Pons (tissue), 1 donor: ENCODE results near the gene ACE.

Source experiments
- DNase-seq: peaks from one replicate; pipeline ENCODE4 v3.0.0-alpha.2; 2016; ENCODE audit warnings: low spot score

ACE gene

DNA sequence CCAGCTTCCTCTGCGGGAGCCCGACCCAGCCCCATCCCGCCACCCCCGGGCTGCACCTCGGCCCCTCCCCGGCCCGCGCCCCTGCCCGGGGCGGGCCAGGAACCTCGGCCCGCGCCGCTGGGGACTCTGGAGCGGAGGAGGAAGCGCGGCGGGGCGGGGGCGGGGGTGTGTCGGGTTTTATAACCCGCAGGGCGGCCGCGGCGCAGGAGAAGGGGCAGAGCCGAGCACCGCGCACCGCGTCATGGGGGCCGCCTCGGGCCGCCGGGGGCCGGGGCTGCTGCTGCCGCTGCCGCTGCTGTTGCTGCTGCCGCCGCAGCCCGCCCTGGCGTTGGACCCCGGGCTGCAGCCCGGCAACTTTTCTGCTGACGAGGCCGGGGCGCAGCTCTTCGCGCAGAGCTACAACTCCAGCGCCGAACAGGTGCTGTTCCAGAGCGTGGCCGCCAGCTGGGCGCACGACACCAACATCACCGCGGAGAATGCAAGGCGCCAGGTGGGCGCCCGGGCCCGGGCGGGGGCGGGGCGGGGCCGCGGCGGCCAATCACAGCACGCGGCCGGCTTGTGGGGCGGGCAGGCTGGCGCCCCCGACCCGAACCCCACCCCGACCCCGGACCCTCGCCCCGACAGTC lies at the start of gene ACE:
Gene ACE, plus strand, starts transcription at position 208 of the 626 bp plus-strand sequence. Its CDS starts 34 bp downstream, at position 242.
- DNase-seq, result no peak

DNA sequence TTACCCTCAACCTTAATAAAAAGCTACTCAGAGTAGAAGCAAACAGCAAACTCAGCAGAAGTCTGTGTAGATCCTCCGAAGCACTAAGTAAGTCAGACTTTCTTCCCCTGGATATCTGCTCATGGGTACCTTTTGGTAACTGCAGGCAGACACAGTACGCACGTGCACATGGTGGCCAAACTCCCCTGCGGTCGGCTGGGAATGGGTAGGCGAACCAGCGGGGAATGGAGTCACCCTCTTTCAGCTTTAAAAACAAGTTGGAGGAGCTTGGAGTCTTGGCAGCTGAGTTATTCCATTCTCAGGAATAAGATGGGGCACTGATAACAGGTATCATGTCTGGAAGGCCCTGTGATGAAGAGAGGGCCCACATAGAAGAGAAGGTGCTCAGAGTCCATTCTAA lies 47.1 kb upstream of the ACE start:
- DNase-seq, result no peak

DNA sequence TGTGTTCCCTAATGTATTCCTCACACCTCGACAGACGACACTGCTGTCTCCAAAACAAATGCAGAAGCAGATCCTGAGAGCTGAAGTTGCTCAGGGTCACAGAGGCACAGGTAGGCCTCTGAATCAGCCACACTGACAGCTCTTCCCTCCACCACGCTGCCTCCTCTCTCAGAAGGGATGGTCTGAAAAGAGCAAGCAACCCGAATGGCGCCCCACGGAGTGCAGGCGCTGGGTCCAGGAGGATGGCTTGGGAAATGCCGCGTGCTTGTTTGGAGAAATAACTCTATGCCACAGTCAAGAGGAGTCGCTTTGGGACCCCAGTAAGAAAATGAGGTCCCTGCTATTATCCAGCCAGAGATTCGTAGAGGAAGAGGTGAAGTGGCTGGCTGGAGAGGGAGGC lies 46.6 kb upstream of the ACE start:
- DNase-seq, result no peak

GRCh38 chr17:63431618-63431938 lies 45.3 kb upstream of the ACE start:
- DNase-seq, result no peak

DNA sequence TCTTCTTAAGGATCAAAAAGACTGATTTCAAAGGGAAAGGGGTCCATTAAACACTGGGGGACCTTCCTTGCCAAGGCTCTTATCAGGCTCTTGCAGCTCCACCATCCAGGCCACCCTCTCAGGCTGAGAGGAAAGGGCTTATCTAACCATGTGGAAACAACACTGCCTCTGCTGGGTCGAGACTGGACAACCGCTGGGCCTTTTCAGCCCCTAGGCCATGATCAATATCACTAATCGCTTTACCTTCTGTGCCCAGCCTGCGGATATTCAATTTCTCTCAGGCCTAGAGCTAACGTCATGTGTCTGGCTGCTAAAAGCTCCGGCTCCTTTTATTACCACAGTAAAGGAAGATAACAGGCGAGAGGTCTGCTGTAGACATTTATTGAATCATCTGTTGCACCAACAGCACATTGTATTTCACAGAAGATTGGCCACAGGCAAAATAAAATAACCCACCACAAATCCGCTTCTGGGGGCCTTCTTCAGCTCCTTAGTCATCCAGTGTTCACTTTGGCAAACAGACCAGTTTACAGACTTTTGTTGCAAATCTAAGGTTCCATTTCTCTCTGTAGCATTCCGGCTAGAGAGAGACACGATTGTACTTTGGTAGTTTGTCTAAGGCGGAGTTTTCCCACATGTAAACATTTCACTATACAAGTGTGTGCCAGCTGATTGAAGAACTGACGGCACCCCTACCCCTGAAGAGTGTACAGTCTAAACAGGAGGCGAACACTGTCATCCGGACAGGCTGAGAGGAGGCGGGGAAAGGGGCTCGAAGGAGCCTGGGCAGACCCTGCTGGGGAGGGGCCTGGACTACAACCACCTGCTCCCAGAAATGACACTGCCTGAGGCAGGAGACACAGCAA lies 44.7 kb upstream of the ACE start:
- DNase-seq, result no peak

DNA sequence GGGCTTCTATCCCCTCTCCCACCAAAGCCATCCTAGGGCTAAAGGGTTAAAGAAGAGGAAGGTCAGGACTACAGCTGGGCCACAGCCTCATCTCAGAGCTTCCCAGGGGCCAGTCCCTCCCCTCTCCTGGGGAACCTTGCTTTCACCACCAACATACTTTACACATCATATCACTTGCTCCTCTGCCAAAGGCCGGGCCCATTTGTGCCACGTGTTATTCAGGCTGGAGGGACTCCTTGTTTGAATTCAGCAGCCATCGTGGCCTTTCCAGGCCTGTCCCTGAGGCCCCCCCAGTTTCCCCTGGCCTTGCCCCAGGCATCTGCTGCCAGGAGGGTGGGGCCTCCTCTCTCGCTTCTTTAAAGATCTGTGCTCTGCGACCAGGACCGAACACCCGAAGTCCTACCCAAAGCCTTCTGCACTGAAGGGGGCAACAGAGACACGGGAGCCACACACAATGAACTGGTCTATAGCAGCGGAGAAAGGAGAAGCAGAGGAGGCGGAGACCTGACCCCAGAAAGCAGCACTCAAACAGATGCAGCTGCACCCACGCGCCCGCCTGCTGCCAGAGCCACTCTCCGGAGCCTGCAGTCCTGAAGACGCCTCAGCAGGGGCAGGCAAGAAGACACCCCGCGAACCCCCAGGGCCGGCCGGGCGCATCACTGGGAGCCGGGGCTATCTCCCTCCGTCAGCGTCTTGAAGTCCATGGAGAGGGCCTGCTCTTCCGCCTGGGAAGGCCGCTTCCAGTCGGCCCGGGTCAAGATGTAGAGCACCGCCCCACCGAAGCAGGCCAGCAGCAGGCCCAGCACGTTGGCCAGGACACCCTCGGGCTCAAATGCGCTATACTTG lies 42.9 kb upstream of the ACE start:
- no peak for DNase-seq

GRCh38 chr17:63434951-63435571 lies 41.8 kb upstream of the ACE start:
- DNase-seq, result peak; percentile 79

- DNase-seq, result no peak
Observed at GRCh38 chr17:63435681-63436522, 41.0 kb upstream of the ACE start.

- no peak for DNase-seq
Observed at GRCh38 chr17:63436523-63437110, 40.2 kb upstream of the ACE start.

DNA sequence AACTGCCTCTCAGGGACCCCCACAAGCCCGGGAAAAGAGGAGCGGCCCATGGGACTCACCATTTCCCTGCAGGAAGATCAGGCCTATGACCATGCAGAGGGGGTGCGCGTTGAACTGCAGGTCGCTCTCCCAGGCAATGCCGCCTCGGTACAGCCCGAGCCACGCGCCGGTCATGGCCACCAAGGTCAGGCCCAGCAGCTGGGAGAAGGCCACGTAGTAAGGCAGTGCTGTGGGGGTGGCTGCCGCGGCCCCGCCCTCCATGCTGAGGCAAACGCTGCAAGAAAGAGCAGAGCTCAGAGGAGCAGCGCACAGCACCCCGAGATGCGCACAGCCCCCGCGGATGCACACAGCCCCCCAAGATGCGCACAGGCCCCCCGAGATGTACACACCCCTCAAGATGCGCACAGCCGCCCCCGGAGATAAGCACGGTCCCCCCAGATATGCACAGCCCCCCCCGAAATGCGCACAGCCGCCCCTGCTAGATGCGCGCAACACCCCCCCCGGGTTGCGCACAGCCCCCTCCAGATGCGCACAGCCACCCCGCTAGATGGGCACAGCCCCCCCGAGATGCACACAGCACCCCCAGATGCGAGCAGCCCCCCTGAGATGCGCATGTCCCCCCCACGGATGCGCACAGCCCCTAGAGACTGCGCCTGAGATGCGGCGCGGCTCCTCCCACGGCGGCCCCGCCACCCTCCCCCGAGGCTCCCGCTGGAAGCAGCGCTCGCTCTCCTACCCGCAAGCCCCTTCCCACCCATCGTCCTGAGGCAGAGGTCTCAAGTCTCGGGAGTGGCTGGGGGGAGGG lies 39.4 kb upstream of the ACE start:
- DNase-seq, result no peak

DNA sequence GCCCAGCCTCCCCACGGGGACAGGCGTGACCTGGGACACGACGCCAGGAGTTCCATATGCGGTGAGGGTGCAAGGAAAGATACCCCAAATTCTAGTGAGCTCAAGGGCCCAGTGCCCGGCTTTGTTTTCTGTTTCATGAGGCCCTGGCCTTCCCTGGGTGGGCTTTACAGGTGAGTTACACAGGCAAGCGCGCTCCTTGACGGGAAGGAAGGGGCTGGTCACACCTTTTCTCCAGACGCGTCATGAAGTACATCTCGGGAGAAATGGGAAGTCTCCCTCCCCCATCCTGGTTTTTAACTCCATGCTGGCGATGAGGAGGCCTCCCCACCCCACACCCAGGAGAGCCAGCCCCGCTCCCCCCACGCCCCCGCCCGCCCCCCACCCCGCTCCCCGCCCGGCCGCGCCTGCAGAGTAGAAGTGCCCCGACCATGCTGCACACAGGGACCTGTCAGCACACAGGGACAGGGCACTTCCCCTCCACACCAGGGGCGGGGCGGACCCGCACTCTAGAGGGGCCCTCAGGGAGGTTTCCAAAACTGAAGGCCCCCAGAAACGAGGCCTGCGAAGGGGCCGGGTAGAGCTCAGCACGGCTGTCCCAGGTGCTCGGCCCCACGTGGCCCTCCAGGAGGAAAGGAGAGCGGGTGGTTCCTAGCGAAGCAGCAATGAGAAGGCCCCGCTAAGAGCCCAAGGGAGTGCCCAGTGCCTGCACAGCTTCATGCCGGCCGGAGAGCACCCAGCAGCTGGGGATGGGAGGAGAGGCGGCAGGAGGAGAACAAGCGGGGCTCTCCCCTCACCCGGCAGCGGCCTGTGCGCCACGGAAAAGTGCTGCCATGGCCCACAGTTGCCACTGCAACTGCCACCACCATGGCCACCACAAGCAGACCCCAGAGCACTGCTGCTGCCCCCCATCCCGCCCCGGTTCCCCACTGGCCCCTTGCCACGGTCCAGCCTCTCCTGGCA lies 38.5 kb upstream of the ACE start:
- no peak for DNase-seq

DNA sequence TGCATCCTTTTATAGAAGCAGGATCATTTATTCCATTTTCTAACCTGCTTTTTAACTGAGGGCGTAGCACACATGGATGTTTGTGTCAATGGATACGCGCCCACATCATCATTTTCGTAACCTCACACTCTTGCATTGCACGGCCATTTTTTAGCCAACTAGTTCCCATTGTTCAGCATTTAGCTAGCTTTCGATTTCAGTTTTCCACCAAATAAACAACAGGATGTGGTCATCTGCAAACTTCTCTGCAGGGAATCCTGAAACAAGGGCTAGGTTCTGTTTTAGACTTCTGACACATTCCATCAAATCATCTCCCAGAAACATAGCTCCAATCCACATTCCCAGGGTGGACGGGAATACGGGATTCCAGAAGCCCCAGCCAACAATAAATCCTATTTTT lies 37.2 kb upstream of the ACE start:
- DNase-seq, result peak; percentile 38

- no peak for DNase-seq
Observed at GRCh38 chr17:63440127-63440769, 36.6 kb upstream of the ACE start.

DNA sequence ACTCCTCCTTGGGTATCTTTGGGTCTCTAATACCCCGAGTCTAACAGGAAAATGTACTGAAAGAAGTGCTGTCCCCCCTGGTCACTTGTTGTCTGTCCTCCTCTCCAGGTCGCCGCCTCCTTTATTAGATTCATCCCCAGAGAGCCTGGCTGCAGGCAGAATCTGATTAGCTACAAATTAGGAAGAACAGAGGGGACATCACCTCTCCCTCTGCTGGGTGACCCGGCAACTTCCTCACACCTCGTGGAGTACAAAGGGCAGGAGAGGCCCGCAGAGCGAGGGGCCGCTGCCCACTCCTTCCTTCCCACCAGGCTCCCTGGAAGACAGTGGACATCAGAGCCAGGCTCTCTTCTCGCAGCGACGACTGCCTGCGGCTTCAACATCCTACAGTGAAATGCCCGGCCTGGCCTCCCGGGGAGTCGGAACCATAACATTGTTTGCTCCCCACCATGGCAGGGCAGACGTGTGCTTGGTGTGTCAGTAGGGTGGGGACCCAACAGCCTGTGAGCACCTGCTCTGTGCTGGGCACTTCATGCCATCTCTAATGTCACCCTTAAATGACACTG lies 36.0 kb upstream of the ACE start:
- no peak for DNase-seq

GRCh38 chr17:63441654-63442053 lies 35.2 kb upstream of the ACE start:
- no peak for DNase-seq

DNA sequence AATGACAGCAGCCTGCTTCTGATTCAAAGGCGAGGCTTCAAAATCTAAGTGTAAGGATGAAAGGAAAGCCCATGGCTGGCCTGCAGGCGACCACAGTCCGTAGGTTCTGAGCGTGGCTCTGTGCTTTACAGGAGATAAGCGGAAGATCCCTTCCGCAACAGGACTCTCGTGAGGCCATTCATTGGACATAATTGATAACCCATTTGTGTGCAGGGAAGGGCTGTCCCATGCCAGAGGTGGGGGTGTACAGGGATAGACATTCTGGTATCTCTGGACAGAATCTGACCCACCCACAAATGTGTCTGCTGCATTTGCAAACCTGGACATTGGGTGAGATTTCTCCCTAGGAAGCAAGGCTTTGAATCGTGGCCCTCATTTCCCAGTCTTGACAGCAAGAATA lies 34.8 kb upstream of the ACE start:
- no peak for DNase-seq

DNA sequence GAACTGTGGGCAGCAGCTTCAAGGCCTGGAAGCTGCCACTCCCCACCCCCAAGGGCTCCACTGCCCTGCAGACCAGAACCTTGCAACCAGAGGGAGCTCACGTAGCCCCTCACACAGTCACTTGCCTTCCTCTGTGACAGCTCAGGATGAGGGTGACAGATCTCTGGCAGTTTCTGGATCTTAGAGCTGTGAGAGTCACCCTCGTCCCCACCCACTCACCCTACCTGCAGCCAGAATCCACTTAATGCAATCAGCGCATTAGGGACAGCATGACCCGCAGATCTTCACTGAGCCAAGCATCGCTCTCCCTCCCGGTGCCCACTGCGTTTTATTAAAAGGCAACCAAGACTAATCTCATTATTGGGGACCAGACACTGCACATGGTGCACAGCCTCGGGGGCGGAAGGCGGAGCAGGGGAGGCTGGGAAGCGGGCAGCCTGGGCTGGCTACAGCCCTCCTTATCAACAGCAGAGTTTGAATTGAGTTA lies 34.3 kb upstream of the ACE start:
- no peak for DNase-seq

DNA sequence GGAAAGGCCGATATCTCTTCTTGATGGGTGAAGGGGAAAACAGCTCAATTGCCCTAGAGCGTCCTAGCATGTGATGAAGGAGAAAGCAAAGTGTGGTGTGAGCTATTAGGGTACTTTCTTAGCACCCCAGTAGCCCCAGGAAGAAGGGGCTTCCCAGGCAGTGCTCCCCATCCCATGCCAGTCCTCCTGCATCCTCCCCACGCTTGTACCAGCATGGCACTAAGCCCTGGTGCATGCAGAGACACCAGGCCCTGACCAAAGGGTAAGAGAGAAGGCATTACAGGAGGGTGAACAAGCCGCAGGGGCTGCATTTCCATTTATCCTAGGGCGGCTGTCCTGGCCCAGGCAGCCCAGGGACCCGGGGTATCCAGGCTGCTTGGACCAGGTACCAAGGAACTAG lies 33.8 kb upstream of the ACE start:
- no peak for DNase-seq
